ENCODE data around the gene SBNO1.

GRCh38 chr12:123280971-123281370, 83.7 kb downstream of the SBNO1 start:
- TF ChIP-seq, protein P1, sequence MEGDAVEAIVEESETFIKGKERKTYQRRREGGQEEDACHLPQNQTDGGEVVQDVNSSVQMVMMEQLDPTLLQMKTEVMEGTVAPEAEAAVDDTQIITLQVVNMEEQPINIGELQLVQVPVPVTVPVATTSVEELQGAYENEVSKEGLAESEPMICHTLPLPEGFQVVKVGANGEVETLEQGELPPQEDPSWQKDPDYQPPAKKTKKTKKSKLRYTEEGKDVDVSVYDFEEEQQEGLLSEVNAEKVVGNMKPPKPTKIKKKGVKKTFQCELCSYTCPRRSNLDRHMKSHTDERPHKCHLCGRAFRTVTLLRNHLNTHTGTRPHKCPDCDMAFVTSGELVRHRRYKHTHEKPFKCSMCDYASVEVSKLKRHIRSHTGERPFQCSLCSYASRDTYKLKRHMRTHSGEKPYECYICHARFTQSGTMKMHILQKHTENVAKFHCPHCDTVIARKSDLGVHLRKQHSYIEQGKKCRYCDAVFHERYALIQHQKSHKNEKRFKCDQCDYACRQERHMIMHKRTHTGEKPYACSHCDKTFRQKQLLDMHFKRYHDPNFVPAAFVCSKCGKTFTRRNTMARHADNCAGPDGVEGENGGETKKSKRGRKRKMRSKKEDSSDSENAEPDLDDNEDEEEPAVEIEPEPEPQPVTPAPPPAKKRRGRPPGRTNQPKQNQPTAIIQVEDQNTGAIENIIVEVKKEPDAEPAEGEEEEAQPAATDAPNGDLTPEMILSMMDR (IDR thresholded peaks at IDR 0.05; ENCODE audit: low read length), result no peak
- TF ChIP-seq EZH2 (optimal IDR thresholded peaks at IDR 0.05; ENCODE audit: low read depth, low read length) (no peak), EZH2phosphoT487 (IDR thresholded peaks at IDR 0.05; ENCODE audit: low read length) (no peak)
